Measurements from ENCODE around the gene TREM1.
A peak's percentile ranks its signal among the peaks of the same experiment; 100 is the strongest.
"Not testable (repeated sequence)": the region's sequence is repeated elsewhere in the genome, so short reads cannot be mapped to it uniquely, and the experiment has no call there.

Gene TREM1

DNA sequence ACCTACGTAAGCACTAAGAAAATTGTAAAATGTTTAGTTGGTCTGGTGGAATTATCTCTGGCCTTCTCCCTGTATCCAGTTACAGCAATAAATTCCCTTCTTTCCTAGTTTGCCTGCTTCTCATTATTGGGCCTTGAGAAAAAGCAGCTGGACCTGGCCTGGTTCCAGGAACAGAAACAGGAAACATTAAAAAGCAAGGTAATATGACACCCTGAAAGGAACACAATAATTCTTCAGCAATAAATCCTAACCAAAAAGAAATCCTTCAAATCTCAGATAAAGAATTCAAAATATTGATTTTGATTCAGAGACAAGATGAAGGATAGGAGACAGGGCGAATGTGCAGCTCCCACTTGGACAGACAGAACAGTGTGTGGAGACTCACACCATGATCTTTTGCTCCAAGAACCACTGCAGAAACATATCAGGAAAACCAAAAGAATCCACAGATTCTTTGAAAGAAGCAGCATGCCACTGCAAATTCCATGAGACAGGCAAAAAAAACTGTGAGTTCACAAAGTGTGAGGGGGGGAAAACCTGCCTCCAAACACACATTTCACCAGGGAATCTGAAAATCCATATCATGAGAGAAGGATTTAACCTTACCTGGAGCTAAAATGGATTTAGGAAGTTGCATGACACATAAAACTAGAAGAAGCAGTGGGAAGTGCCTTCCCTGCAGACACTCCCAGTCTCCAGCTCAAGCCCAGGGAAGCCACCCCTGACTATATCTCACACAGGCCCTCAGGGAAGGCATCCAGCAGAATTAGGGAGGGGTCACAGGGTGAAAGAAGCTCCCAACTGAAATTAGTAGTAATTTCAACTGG lies 28.9 kb downstream of the TREM1 start:
- DNase-seq: no peak

DNA sequence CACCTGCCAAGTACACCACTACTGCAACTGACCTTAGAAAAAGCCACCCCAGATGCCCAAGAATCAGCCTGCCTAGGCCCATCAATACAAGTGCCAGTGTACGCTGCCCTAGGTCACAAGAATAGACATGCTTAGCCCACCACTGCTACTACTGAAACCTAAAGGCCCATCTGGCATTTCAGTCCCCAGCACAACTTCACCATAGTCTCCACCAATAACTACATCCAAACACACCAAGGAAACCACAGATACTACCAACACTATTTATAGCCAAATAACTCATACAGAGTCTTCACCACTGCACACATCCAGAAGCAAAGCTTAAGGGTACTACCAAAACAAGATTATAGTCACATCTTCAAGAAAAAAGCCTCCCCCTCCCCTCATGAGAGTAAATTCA lies 30.1 kb downstream of the TREM1 start:
- DNase-seq: no peak

DNA sequence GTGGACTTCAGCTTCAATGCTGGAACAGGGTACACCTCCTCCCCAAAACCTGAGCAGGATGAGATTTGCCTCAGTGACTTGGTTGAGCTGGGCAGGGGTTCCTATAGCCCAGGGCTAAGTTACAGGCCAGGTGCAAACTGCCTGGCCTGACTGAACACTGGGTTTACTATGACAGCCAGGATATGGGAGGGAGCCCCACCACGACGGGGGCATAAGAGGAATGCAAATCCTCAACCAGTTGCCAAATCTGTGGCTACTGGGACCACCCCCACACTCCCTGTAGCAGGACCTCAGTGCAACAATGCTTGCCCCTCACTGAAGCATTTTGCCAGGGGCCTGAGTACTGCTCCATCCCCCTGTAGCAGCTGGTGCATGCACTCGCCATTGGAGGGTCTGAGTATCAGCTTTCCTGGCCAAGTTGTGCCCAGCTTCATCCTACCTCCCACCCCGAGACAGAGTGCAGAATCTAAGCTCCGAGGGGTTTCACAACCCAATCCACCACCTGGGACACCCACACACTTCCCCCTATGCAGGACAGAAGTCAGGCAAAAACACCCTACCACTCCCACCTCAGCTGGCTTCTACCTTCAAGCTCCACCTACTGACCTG lies 30.7 kb downstream of the TREM1 start:
- no peak for DNase-seq

GRCh38 chr6:41255110-41255509 lies 31.4 kb downstream of the TREM1 start:
- DNase-seq: no peak

- DNase-seq: peak; percentile 55 to 76
Measured at GRCh38 chr6:41252401-41253169, 33.9 kb downstream of the TREM1 start.

DNA sequence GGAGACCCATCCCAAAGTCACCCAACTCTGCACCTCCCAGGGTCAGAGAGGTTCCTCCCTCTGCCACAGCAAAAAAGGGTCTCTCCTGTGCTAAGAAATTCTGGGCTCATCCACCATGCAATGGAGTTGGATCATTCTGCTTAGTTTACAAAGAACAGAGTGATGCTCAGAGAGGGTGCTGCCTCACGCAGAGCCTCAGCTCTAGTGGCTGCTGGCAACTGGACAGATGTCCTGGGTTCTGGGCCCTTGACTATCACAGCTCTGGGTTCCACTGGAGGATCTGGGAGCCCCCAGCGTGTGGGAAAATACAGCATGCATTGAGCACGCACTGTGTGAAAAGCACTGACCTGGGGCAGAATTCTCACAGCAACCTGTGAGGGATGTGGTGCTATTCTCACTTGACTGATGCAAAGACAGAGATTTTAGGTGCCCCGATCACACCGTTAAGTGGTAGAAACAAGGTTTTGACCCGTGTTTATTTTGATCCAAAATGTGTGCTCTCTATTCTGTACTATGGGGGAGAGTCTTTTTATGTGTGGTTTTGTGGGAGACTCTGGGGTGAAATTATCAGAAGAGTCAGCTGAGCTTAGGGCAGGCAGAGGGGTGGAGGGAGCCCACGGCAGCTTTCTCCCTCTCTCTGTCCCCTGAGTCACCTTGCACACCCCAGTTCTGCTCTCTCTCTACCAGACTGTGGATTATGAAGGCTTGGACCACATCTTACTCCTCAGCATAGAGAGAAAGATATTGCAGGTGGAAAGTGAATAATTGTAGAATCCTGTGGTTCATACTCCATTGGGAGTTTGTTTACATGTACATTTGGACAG lies 38.4 kb downstream of the TREM1 start:
- DNase-seq: no peak

DNA sequence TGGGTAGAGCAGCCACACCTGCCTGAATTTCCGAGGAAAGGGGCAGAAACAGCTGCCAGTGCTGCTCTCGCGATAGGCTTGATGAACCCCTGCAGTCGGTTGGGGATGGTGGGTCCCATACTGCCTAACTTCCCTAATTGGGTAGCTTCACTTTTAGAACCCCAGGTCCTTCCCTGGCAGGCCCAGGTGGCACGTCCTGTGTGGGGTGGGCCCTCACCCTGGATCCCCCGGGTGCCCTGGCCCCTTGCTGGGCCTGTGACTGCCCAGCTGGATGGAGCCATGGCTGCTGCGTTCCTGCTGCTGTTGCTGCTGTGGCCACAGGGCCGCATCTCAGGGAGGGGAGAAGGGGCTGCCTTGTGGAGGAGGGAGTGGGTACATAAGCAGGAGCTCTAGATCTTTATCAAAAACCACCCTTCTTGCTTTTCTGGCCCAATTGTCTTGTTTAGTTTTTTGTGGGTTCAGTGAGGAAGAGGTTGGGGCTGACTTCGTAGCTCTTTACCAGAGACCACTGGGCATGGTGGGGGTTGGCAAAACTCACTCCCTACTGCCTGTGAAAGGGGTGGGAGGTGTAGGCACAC lies 39.1 kb downstream of the TREM1 start:
- no peak for DNase-seq

GRCh38 chr6:41246529-41246928 lies 40.0 kb downstream of the TREM1 start:
- not testable (repeated sequence) for DNase-seq

DNA sequence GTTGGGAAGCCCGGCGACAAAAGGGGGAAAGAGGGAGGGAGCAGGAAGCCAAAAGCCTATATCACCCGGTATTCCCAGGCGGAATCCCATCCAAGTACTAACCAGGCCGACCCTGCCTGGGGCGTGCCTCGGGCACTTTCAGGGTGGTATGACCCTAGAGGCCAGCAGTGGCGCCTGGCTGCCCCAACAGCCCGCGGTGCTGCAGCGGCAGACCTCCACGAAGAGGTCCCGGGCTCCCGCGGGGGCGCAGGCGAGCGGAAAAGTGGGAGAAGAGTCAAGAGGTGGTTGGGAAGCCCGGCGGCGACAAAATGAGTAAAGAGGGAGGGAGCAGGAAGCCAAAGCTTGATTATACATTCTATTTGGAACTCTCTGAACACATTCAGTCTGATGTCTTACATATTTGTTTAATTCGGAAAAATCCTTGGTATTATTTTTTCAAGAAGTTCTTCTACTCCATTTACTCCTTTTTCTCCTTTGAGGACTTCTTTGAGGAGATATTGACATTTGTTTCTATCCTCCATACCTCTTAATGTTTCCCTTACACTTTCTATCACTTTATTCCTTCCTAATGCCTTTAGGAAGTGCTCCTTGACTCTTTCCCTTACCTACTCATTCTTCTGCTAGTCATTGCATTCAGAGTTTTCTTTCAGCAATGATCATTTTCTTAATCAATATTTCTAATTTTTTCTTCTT lies 46.9 kb downstream of the TREM1 start:
- no peak for DNase-seq

DNA sequence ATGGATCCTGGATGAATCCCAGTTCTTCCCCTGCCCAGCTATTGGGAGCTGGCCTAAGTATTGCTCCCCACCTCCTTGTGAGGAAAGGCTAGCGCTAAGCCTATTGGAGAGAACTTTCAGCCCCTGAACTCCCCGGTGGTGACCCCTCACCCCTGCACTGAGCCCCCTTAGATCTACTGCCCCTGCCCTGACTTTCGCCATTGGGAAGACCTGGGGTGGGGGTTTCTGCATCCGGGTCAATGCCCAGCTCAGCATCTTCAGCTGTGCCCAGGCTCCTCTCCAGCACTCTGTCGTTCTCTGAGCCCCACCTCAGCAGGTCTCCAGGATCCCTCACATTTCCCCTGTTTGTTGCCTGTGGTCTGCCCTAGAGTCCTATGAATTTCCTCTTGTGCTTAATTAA lies 49.4 kb downstream of the TREM1 start:
- no peak for DNase-seq

DNA sequence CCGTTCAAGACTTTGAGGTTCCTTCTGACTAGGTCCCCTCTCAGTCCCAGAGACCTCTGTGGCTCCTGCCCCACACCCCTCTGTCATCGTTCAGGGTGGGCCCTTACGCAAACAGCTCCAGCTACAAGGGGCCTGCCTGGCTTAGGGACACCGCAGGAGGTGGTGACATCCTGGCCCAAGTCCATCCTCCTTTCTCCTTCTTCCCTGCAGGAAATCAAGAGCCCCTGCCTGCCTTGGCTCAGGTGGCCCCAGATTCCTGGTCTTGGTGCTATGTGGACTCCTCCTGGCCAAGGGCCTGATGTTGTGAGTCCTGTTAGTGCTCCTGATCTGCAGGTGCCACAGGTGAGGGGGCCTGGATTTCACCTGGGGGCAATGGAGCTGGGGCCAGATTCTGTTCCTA lies 50.2 kb downstream of the TREM1 start:
- no peak for DNase-seq

DNA sequence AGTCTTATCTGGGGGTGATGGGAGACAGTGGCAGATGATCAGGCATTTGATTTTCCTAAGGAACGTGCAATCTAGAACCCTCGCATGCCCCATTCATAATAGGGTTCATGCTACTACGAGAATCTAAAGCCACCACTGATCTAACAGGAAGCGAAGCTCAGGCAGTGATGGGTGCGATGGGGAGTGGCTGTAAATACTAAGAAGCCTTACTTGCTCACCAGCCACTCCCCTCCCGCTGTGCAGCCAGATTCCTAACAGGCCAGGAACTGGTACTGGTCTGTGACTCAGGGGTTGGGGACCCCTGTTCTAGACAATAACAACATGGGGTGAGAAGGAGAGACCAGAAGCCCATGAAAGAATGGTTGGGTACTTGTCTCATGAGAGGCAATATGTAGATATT lies 53.8 kb downstream of the TREM1 start:
- DNase-seq: no peak

GRCh38 chr6:41231246-41231645 lies 55.2 kb downstream of the TREM1 start:
- DNase-seq: no peak

DNA sequence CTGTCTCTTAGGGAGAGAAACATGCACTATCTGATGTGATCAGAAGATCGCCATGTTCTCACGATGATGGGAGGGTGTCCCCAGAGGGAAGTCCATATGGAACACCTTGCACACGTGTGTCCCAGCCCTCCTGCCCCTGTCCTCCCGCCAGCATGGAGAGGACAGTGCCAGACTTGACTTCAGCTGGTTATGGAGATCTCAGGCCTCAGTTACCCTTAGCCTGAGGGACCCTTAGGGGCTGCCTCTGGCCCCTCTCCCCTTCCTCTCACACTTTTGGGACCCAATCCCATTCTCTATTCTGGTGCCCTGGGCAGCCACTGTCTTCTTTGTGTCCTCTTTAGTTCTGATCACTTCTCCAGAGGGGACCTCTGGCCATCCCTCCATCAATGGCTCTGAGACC lies 56.8 kb downstream of the TREM1 start:
- DNase-seq: no peak

- DNase-seq: peak; percentile 56 to 75
Measured at GRCh38 chr6:41228616-41229015, 57.9 kb downstream of the TREM1 start.

GRCh38 chr6:41228096-41228495 lies 58.4 kb downstream of the TREM1 start, which contains the start of gene TREML4:
Gene TREML4, plus strand, starts transcription at chr6:41228349. Its CDS starts 79 bp downstream, at chr6:41228428.
- DNase-seq: peak in 1 of 2 donors; percentile 51

DNA sequence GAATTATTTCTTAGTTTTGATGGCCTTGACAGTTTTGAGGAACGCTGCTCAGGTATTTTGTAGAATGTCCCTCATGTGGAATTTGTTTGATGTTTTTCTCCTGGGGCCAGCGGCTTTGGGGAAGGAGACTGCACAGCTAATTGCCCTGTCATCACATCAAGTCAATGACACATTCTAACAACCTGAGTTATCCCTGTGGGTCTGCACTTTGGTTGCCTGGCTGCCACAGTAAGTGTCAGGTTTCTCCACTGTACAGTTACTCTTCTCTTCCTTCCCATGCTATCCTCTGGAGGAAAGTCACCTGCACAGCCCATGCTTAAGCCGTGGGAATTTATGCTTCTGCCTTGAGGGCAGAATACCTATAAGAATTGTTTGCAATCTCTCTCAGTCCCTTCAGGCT lies 59.7 kb downstream of the TREM1 start:
- no peak for DNase-seq

GRCh38 chr6:41224800-41225199 lies 61.7 kb downstream of the TREM1 start:
- DNase-seq: no peak
